Measurements from ENCODE around the gene NFIB.

Gene NFIB

GRCh38 chr9:14232111-14232510 is 81.8 kb downstream of the NFIB start:
- no peaks in the 10 kb centered on the region for H3K36me3 ChIP-seq (ENCODE audit: control insufficient read depth, insufficient read depth, low read length)
- H3K27me3 ChIP-seq (replicated peaks; ENCODE audit: control insufficient read depth, insufficient read depth, low read length) = no peaks in the 10 kb centered on the region
- no peak for DNase-seq (ENCODE audit: extremely low read depth, insufficient read length)
- TF ChIP-seq CTCF (IDR thresholded peaks at IDR 0.05; ENCODE audit: insufficient read depth, low read length, poor library complexity, severe bottlenecking) = no peak
- no peak overlapping the region for H3K4me3 ChIP-seq (replicated peaks; ENCODE audit: low read depth, low read length)

GRCh38 chr9:14231196-14231990 is 82.5 kb downstream of the NFIB start:
- no peaks in the 10 kb centered on the region for H3K36me3 ChIP-seq (ENCODE audit: control insufficient read depth, insufficient read depth, low read length)
- H3K27me3 ChIP-seq (replicated peaks; ENCODE audit: control insufficient read depth, insufficient read depth, low read length) = no peaks in the 10 kb centered on the region
- TF ChIP-seq CTCF (IDR thresholded peaks at IDR 0.05; ENCODE audit: insufficient read depth, low read length, poor library complexity, severe bottlenecking) = no peak
- DNase-seq (ENCODE audit: extremely low read depth, insufficient read length) = no peak
- no peak overlapping the region for H3K4me3 ChIP-seq (replicated peaks; ENCODE audit: low read depth, low read length)

GRCh38 chr9:14228602-14229001 is 85.3 kb downstream of the NFIB start:
- no peak for DNase-seq (ENCODE audit: extremely low read depth, insufficient read length)
- H3K27me3 ChIP-seq (replicated peaks; ENCODE audit: control insufficient read depth, insufficient read depth, low read length) = no peaks in the 10 kb centered on the region

GRCh38 chr9:14226855-14227532 is 86.9 kb downstream of the NFIB start:
- no peak for DNase-seq (ENCODE audit: extremely low read depth, insufficient read length)
- Histone ChIP-seq H3K36me3 (ENCODE audit: control insufficient read depth, insufficient read depth, low read length) (no peaks in the 10 kb centered on the region), H3K4me3 (replicated peaks; ENCODE audit: low read depth, low read length) (no peak overlapping the region)

More at GRCh38 chr9:14228602-14229001, 85.3 kb downstream of the NFIB start:
- Histone ChIP-seq H3K4me3 (replicated peaks; ENCODE audit: low read depth, low read length) (no peak overlapping the region), H3K36me3 (ENCODE audit: control insufficient read depth, insufficient read depth, low read length) (no peaks in the 10 kb centered on the region)
- TF ChIP-seq CTCF (IDR thresholded peaks at IDR 0.05; ENCODE audit: insufficient read depth, low read length, poor library complexity, severe bottlenecking) = no peak

GRCh38 chr9:14223081-14223480 is 90.9 kb downstream of the NFIB start:
- no peaks in the 10 kb centered on the region for H3K27me3 ChIP-seq (replicated peaks; ENCODE audit: control insufficient read depth, insufficient read depth, low read length)
- no peaks in the 10 kb centered on the region for H3K36me3 ChIP-seq (ENCODE audit: control insufficient read depth, insufficient read depth, low read length)
- no peak overlapping the region for H3K4me3 ChIP-seq (replicated peaks; ENCODE audit: low read depth, low read length)
- no peak for TF ChIP-seq CTCF (IDR thresholded peaks at IDR 0.05; ENCODE audit: insufficient read depth, low read length, poor library complexity, severe bottlenecking)
- DNase-seq (ENCODE audit: extremely low read depth, insufficient read length) = no peak

More at GRCh38 chr9:14226855-14227532, 86.9 kb downstream of the NFIB start:
- H3K27me3 ChIP-seq (replicated peaks; ENCODE audit: control insufficient read depth, insufficient read depth, low read length) = no peaks in the 10 kb centered on the region
- TF ChIP-seq CTCF (IDR thresholded peaks at IDR 0.05; ENCODE audit: insufficient read depth, low read length, poor library complexity, severe bottlenecking) = no peak
